Right renal pelvis (tissue), 4 donors: ENCODE results near the gene METTL15. TPM values are rescaled to one million over a fixed set of nuclear protein-coding genes. Genes with fewer than 3 reads are reported as not detected.
"Not testable (repeated sequence)": the region's sequence is repeated elsewhere in the genome, so short reads cannot be mapped to it uniquely, and the experiment has no call there.

Experiments
- DNase-seq, 4 donors: peaks; one replicate each; pipeline ENCODE4 v3.0.0-alpha.2; 2013; ENCODE audit warnings: low read depth in 4 of 4, low spot score in 3 of 4, missing footprints in 1 of 4
- polyA plus RNA-seq, 4 donors: library from polyadenylated mRNA; unstranded; fragments of 120-200 nt; gene quantifications; one replicate each; pipeline ENCODE4 v1.2.1, GENCODE V29; 2013; ENCODE audit not compliant: insufficient read length in 4 of 4

The METTL15 gene, protein sequence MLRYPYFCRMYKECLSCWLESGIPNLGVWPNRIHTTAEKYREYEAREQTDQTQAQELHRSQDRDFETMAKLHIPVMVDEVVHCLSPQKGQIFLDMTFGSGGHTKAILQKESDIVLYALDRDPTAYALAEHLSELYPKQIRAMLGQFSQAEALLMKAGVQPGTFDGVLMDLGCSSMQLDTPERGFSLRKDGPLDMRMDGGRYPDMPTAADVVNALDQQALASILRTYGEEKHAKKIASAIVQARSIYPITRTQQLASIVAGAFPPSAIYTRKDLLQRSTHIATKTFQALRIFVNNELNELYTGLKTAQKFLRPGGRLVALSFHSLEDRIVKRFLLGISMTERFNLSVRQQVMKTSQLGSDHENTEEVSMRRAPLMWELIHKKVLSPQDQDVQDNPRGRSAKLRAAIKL
- 10 to 100 TPM; 16.9 to 23.3 (median 20.8) TPM for polyA plus RNA-seq

GRCh38 chr11:28107750-28108618, at the start of gene METTL15, which contains the start of gene KIF18A:
METTL15 (plus strand) TSS chr11:28108388; CDS start chr11:28113335, 4,947 bp downstream.
KIF18A (minus strand) TSS chr11:28108156; CDS start chr11:28097947, 10,209 bp downstream.
- DNase-seq: peak; percentile 96 to 98 (median 96)

- no peak for DNase-seq
These were observed 36.9 kb upstream of the METTL15 start for GRCh38 chr11:28071305-28071704.

GRCh38 chr11:28072321-28072720, 35.9 kb upstream of the METTL15 start:
- DNase-seq: no peak

DNA sequence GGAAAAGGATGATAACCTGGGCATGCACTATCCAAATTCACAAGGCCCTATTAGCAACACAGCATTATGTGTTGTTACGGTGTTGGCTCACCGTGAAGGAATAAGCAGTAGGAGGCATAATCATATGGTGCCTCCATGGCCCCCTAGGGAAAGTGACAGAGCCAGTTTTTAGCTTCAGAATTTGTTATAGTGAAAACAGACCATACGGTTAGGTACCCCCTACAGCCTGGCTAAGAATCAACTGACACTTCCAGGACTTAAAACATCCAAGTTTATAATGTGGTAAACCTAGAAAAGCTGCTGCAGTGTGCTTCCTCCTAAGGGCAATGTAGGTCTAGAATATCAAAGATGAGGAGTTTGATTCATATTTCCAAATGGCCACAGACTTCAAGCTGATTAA, 30.7 kb upstream of the METTL15 start:
- DNase-seq: no peak

DNA sequence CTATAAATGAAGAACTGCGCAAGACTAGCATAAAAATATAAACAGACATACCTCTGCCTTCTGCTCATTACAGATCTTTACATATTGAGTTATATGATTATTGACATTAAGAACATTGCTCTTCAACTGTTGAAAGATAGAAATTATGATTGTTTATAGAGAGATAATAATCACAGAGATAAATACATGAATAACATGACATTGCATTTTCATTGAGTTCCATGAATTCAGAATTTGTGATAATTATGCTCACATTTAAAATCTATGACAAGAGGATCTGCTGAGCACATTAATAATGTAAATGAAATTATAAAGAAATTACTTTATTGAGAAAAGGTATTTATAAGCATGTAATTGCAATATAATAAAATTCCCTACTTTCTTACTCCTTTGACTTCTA, 25.1 kb upstream of the METTL15 start:
- DNase-seq: no peak

- DNase-seq: no peak
These were observed 21.6 kb upstream of the METTL15 start for GRCh38 chr11:28086569-28086968.

DNA sequence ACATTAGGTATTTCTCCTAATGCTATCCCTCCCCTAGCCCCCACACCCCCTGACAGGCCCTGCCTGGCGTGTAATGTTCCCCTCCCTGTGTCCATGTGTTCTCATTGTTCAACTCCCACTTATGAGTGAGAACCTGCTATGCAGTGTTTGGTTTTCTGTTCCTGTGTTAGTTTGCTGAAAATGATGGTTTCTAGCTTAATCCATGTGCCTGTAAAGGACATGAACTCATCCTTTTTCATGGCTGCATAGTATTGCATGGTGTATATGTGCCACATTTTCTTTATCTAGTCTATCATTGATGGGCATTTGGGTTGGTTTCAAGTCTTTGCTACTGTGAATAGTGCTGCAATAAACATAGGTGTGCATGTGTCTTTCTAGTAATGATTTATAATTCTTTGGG, 21.0 kb upstream of the METTL15 start:
- not testable (repeated sequence) for DNase-seq

- not testable (repeated sequence) for DNase-seq
These were observed 20.5 kb upstream of the METTL15 start for GRCh38 chr11:28087693-28088092.

DNA sequence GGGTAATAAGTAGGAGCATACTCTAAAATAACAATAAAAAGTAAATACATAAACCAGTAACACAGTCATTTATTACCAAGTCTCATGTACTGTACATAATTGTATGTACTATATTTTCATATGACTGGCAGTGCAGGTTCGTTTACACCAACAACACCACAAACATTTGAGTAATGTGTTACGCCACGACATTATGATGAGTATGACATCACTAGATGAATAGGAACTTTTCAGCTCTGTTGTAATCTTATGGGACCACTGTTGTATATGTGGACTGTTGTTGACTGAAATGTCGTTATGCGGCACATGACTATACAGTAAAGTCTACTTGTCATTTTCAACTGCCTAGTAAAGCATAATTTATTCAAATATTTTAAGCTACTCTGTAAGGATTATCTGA, 18.8 kb upstream of the METTL15 start:
- no peak for DNase-seq

DNA sequence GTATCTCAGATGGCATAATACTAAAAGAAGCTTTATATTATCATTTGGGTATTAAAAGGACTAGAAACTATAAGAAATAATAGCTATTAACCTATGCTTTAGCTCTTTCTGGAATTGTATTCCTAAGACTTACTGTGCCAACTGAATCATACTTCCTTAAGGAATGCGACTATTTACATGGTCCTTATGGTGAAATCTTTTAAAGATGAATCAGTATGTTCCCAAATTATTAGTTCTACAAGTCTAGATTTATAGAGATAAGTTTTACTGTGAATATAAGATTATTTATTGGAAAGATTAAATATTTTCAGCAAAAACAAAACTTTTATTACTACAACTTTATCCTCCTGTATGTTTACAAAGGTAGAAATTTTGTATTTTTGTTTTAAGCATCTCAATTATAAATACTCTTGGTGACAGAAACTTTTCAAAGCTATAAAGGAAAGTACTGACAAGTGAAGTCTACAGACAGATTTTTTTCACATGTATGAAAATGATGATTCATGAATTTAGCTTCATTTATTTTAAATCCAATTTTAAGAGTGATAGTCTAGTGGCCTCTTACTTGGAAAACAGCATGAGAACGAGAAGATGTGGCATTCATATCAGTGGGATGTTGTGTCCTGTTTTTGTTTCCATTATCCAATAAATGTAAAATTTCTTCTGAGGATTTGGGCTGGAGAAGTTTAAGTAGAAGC, 18.0 kb upstream of the METTL15 start:
- DNase-seq: no peak

- DNase-seq: no peak
These were observed 15.4 kb upstream of the METTL15 start for GRCh38 chr11:28092786-28093185.

DNA sequence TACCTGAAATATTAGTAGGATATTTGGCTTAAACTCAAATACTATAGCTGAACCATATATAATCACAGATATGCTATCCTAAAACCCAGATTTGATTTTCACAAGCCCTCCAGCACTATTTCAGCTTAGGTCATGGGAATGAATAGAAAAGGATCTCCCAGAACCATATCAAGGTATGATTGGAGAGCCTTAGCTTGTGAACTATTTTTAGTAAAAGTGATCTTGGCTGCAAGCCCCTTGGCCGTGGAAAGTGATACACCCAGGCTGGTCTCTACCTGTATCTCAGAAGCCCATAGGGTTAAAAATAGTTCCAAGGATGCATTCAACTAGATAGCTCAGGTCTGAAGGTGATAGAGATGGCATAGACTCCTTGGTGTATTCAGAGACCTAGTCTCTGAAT, 9.9 kb upstream of the METTL15 start:
- DNase-seq: no peak

- DNase-seq: no peak
These were observed 8.5 kb upstream of the METTL15 start for GRCh38 chr11:28099715-28100114.

GRCh38 chr11:28100665-28101064, 7.5 kb upstream of the METTL15 start:
- no peak for DNase-seq

- DNase-seq: not testable (repeated sequence)
These were observed 5.9 kb upstream of the METTL15 start for GRCh38 chr11:28102300-28102699.

DNA sequence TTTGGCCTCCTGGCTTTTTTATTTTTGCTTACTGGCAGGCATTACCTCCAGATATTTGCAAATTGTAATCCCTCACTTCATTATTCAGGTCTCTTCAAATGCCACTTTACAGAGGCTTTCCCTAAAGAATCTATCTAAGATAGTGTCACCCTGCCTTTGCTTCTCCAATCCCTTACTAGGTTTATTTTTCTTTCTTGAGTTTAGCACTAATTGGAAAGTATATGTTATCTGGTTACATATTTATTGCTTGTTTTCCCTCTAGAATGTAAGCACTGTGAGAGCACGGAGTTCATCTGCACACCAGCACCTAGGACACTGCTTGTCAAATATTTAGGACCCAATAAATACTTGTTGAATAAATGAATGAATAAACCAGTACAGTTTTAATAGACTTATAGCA, 3.8 kb upstream of the METTL15 start:
- DNase-seq: no peak

DNA sequence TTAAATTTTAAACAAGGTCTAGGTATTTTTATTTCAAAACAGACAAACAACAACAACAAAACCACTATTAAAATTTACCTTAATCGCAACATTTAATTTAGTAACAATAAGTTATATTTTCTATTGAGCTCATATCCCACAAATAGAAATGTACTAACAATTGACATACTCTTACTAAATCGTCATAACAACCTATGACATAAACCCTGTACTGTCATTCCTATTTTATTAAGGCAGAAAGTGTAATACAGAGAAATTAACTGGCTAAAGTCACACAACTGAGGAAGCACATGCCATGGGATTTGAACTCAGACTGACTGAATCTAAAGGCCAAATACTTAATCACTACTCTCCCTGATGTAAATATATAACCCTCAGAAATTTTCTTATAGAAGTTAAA, 3.2 kb upstream of the METTL15 start:
- no peak for DNase-seq

DNA sequence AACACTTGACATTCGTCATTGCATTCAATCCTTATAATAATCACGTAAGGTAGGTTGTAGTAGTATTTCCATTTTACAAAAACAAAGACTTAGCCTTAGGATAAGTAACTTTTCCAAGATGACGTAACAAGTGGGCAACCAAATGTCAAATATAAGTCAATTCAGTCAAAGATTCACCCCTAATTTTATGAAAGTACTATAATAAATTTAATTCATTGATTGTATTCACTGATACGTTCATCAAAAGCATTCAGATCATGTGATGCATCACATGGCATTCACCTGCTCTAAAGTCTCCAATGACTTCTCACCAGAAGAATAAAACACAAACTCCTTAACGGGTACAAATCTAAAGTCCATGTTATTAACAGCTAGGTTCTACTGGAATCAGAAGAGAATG, 2.3 kb upstream of the METTL15 start:
- no peak for DNase-seq

DNA sequence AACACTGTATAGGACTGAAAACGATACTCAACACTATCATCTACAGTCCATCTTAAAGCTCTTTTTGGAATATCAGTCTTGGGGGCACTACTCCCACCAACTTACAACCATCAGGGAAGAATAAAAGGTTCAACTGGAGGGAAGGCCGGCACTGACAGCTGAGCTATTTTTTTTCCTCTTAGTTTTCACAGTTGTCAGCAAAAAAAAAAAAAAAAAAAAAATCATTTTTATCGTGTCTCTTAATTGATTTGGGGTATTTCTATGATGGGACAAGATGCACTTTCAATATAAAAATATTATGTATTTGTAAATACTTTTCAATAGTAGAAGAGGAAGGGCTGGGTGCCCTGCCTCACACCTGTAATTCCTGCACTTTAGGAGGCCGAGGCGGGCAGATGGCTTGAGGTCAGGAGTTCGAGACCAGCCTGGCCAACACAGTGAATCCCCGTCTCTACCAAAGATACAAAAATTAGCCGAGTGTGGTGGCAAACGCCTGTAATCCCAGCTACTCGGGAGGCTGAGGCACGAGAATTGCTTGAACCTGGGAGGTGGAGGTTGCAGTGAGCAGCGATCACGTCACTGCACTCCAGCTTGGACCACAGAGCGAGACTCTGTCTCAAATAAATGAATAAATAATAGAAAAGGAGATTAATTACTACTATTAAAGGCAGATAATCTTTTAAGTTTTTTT, 1.7 kb upstream of the METTL15 start:
- no peak for DNase-seq

DNA sequence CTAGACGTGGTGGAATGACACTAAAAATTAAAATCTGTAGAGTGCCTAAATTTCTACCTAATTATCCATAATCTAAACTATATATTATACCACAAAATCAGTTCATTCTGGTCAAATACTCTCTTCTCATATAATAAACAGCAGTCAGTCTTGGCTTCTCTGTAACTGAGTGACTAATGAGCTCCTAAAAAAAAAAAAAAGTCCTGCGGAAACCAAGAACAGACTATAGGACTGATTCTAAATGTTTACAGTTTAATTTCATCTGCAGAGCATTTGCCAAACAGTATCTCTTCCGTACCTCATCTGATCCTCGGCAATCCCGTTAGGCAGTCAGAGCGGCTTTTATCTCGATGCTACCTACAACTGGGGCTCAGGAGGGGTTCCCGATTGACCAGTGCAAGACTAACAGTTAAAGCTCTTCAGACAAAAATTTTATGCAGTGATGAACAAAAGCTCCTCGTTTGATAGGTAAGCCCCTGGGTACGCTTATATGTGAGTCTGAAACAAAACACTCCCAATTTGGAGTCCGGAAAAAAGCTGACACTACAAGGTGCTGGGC, 918 bp upstream of the METTL15 start:
- DNase-seq: no peak
